Small intestine (tissue), 16 donors: ENCODE measurements around the gene SANBR. TPM values are rescaled to one million over a fixed set of nuclear protein-coding genes. Genes with fewer than 3 reads are reported as not detected.
A peak's percentile ranks its signal among the peaks of the same experiment; 100 is the strongest.

ENCODE experiments used
- DNase-seq, 2 donors: peaks; one replicate each; pipeline versions ENCODE4 v3.0.0 to v3.0.0-alpha.2; 2013
- FAIRE-seq: peaks from 2 replicates; lab custom pipeline; 2012; peaks lifted over from hg19 to GRCh38; lab: Jason Lieb, UNC
- H3K27ac ChIP-seq, 3 donors: one replicate each; pipeline ENCODE4 v1.5.1; 2013; ENCODE audit warnings: low read length in 2 of 3, mild to moderate bottlenecking in 2 of 3, control low read depth in 1 of 3, inconsistent platforms in 1 of 3, low read depth in 1 of 3, moderate library complexity in 1 of 3
- H3K27me3 ChIP-seq, 3 donors: one replicate each; pipeline ENCODE4 v1.6.1; 2013; ENCODE audit warnings: low read length in 3 of 3, inconsistent platforms in 1 of 3; ENCODE audit not compliant: control insufficient read depth in 3 of 3, insufficient read depth in 3 of 3
- H3K36me3 ChIP-seq, 3 donors: one replicate each; pipeline ENCODE4 v1.6.1; 2013; ENCODE audit warnings: low read length in 3 of 3, inconsistent platforms in 1 of 3, low read depth in 1 of 3, mild to moderate bottlenecking in 1 of 3, moderate library complexity in 1 of 3; ENCODE audit not compliant: control insufficient read depth in 3 of 3, insufficient read depth in 2 of 3
- H3K4me1 ChIP-seq, 3 donors: one replicate each; pipeline ENCODE4 v1.6.1; 2013; ENCODE audit warnings: low read length in 2 of 3, inconsistent platforms in 1 of 3, low read depth in 1 of 3, mild to moderate bottlenecking in 1 of 3, moderate library complexity in 1 of 3; ENCODE audit not compliant: control insufficient read depth in 3 of 3, insufficient read depth in 2 of 3
- H3K4me3 ChIP-seq, 3 donors: one replicate each; pipeline ENCODE4 v1.5.1; 2013; ENCODE audit warnings: low read length in 3 of 3, control low read depth in 1 of 3, inconsistent platforms in 1 of 3, low read depth in 1 of 3, mild to moderate bottlenecking in 1 of 3, moderate library complexity in 1 of 3
- H3K9me3 ChIP-seq, 2 donors: one replicate each; pipeline ENCODE4 v1.6.1; 2013; ENCODE audit warnings: low read depth in 1 of 2, low read length in 1 of 2; ENCODE audit not compliant: control insufficient read depth in 2 of 2, insufficient read depth in 1 of 2
- WGBS, 3 donors: extraction: QIAGEN DNeasy Blood & Tissue Kit; methylation state at CpG; one replicate each; pipeline ENCODE4 v1.1.7; 2013; 5-methylcytosine and 5-hydroxymethylcytosine counted together
- long read RNA-seq, 10 donors: transcript quantifications; one replicate each; lab custom pipeline, GENCODE V29; 2026
- polyA plus RNA-seq, 4 donors: library from polyadenylated mRNA; stranded (reverse) in 3 of 4; unstranded in 1 of 4; fragments of 200-250 nt in 3 of 4; fragments of 120-200 nt in 1 of 4; gene quantifications; one replicate each; pipeline versions ENCODE4 v1.2.1 to v1.2.3, GENCODE V29; 2013
- donor health status: healthy with polysubstance abuse.
- donor health status: control.
- donor health status: control.
- donor health status: Bipolar disorder and iron deficiency.
- donor health status: healthy.

Gene SANBR
- polyA plus RNA-seq = 10 to 100 TPM in 1 of 4 donors, 1 to 10 TPM in 3; 1.9 to 12.0 (median 5.0) TPM
- long read RNA-seq, donor 1 = 0 reads
- long read RNA-seq, donor 2 = 0 reads
- long read RNA-seq, donor 3 = 0 reads
- long read RNA-seq, donor 4 = 0 reads
- long read RNA-seq, donor 5 = 0 reads
- long read RNA-seq, donor 6 = 0 reads
- long read RNA-seq, donor 7 = 0 reads
- long read RNA-seq, donor 8 = 0 reads
- long read RNA-seq, donor 9 = 0 reads
- long read RNA-seq, donor 10, full-length matches to known transcripts = 1 of 1 reads
- long read RNA-seq, donor 10, partial matches to known transcripts = 0 of 1 reads
- long read RNA-seq, donor 10, other reads (novel, unspliced or antisense) = 0 of 1 reads

- peak within 1 kb of the TSS; percentile 81 to 95 (median 91) for H3K4me3 ChIP-seq
- FAIRE-seq (no peak), DNase-seq (peak; percentile 95 to 96)
- peaks cover 0 to 3% (median 0%) of the 10 kb centered on the region in 3 donors for H3K36me3 ChIP-seq
- 0 to 1% (median 1%) methylated on average over 58 to 112 of the region's 112 CpGs for WGBS, 3 donors
- H3K4me1 ChIP-seq = peaks cover 0 to 8% (median 0%) of the 10 kb centered on the region in 3 donors
- H3K9me3 ChIP-seq = no peaks in the 10 kb centered on the region
- H3K27me3 ChIP-seq = no peaks in the 10 kb centered on the region
- H3K27ac ChIP-seq = peak within 1 kb of the TSS; percentile 80 to 92 (median 87)
Observed at GRCh38 chr2:61065714-61066709, at the start of gene SANBR. TSS of gene SANBR (plus strand) at chr2:61065871. CDS start at chr2:61070351, 4,480 bp downstream.

GRCh38 chr2:61015976-61016375 lies 49.7 kb upstream of the SANBR start:
- FAIRE-seq (no peak), DNase-seq (peak; percentile 33 to 48)
- no peaks in the 10 kb centered on the region for H3K9me3 ChIP-seq
- H3K4me3 ChIP-seq = no peak overlapping the region
- H3K27me3 ChIP-seq = no peaks in the 10 kb centered on the region
- peak overlapping the region in 1 of 3 donors; percentile 97 for H3K27ac ChIP-seq
- peaks cover 0 to 3% (median 0%) of the 10 kb centered on the region in 3 donors for H3K4me1 ChIP-seq
- H3K36me3 ChIP-seq = peaks cover 0 to 9% (median 1%) of the 10 kb centered on the region in 3 donors
- 6 to 26% (median 19%) methylated on average over 2 of the region's 2 CpGs for WGBS, 3 donors

GRCh38 chr2:61016392-61017002 lies 49.2 kb upstream of the SANBR start:
- peaks cover 0 to 15% (median 4%) of the 10 kb centered on the region in 3 donors for H3K36me3 ChIP-seq
- peak overlapping the region; percentile 85 to 96 (median 96) for H3K4me3 ChIP-seq
- DNase-seq (no peak), FAIRE-seq (no peak)
- no peaks in the 10 kb centered on the region for H3K27me3 ChIP-seq
- peak overlapping the region; percentile 95 to 98 (median 97) for H3K27ac ChIP-seq
- H3K9me3 ChIP-seq = peaks cover 0 to 4% of the 10 kb centered on the region in 2 donors
- H3K4me1 ChIP-seq = peaks cover 0 to 3% (median 0%) of the 10 kb centered on the region in 3 donors
- WGBS, 3 donors = 1% methylated on average over 16 of the region's 16 CpGs

- WGBS, 3 donors = 0 to 1% (median 0%) methylated on average over 27 of the region's 27 CpGs
- Histone ChIP-seq H3K4me1 (peaks cover 0 to 3% (median 0%) of the 10 kb centered on the region in 3 donors), H3K27ac (peak overlapping the region; percentile 95 to 98 (median 97)), H3K9me3 (peaks cover 0 to 5% of the 10 kb centered on the region in 2 donors), H3K4me3 (peak overlapping the region; percentile 85 to 96 (median 96)), H3K27me3 (no peaks in the 10 kb centered on the region), H3K36me3 (peaks cover 0 to 17% (median 4%) of the 10 kb centered on the region in 3 donors)
- DNase-seq (peak; percentile 95 to 97), FAIRE-seq (no peak)
Observed at GRCh38 chr2:61017003-61017555, 48.6 kb upstream of the SANBR start.

- WGBS, 3 donors = 0% methylated on average over 38 to 39 of the region's 39 CpGs
- no peak for FAIRE-seq
Observed at GRCh38 chr2:61017556-61018317, 47.9 kb upstream of the SANBR start, which contains the start of the genes PEX13 and PUS10. TSS of gene PEX13 (plus strand) at chr2:61017720. CDS start at chr2:61017760, 40 bp downstream. TSS of gene PUS10 (minus strand) at chr2:61018255. CDS start at chr2:61011890, 6,365 bp downstream.

GRCh38 chr2:61018318-61018755 lies 47.3 kb upstream of the SANBR start:
- peaks cover 0 to 23% (median 4%) of the 10 kb centered on the region in 3 donors for H3K36me3 ChIP-seq
- H3K27me3 ChIP-seq = no peaks in the 10 kb centered on the region
- WGBS, 3 donors = 0 to 1% (median 1%) methylated on average over 7 of the region's 7 CpGs
- no peak for FAIRE-seq
- H3K4me1 ChIP-seq = peaks cover 0 to 3% (median 0%) of the 10 kb centered on the region in 3 donors
- peaks cover 0 to 16% of the 10 kb centered on the region in 2 donors for H3K9me3 ChIP-seq
- H3K27ac ChIP-seq = peak overlapping the region; percentile 95 to 98 (median 97)
- DNase-seq = no peak
- peak overlapping the region; percentile 85 to 96 (median 96) for H3K4me3 ChIP-seq

More at GRCh38 chr2:61017556-61018317, 47.9 kb upstream of the SANBR start, which contains the start of the genes PEX13 and PUS10:
- peaks cover 0 to 21% (median 4%) of the 10 kb centered on the region in 3 donors for H3K36me3 ChIP-seq
- H3K4me1 ChIP-seq = peaks cover 0 to 3% (median 0%) of the 10 kb centered on the region in 3 donors
- H3K4me3 ChIP-seq = peak within 1 kb of the TSS; percentile 85 to 96 (median 96)
- peak; percentile 94 to 96 for DNase-seq
- H3K27me3 ChIP-seq = no peaks in the 10 kb centered on the region
- H3K27ac ChIP-seq = peak within 1 kb of the TSS; percentile 95 to 98 (median 97)
- peaks cover 0 to 12% of the 10 kb centered on the region in 2 donors for H3K9me3 ChIP-seq

- H3K27me3 ChIP-seq = no peaks in the 10 kb centered on the region
- peaks cover 0 to 16% of the 10 kb centered on the region in 2 donors for H3K9me3 ChIP-seq
- peaks cover 0 to 3% (median 0%) of the 10 kb centered on the region in 3 donors for H3K4me1 ChIP-seq
- peak overlapping the region in 2 of 3 donors; percentile 85 to 96 for H3K4me3 ChIP-seq
- no peak for FAIRE-seq
- H3K36me3 ChIP-seq = peaks cover 0 to 25% (median 4%) of the 10 kb centered on the region in 3 donors
- peak overlapping the region in 2 of 3 donors; percentile 95 to 97 for H3K27ac ChIP-seq
- 10 to 21% (median 13%) methylated on average over 6 of the region's 6 CpGs for WGBS, 3 donors
- DNase-seq = no peak
Observed at GRCh38 chr2:61018798-61019197, 46.9 kb upstream of the SANBR start.
